IPS-18a (cell line): ENCODE data around the gene UNC93B1.

Experiments
- H3K27ac ChIP-seq: one replicate; pipeline ENCODE4 v1.5.1; 2013; ENCODE audit warnings: low read length
- H3K27me3 ChIP-seq: one replicate; pipeline ENCODE4 v1.6.1; 2013; ENCODE audit warnings: mild to moderate bottlenecking, low read length; ENCODE audit not compliant: control insufficient read depth, insufficient read depth
- H3K36me3 ChIP-seq: one replicate; pipeline ENCODE4 v1.6.1; 2013; ENCODE audit warnings: low read depth, low read length; ENCODE audit not compliant: control insufficient read depth
- H3K4me1 ChIP-seq: one replicate; pipeline ENCODE4 v1.6.1; 2013; ENCODE audit warnings: low read depth, low read length; ENCODE audit not compliant: control insufficient read depth
- H3K4me3 ChIP-seq: one replicate; pipeline ENCODE4 v1.5.1; 2013; ENCODE audit warnings: low read length
- H3K9ac ChIP-seq: one replicate; pipeline ENCODE4 v1.6.1; 2013; ENCODE audit warnings: mild to moderate bottlenecking, low read length, moderate library complexity
- H3K9me3 ChIP-seq: one replicate; pipeline ENCODE4 v1.6.1; 2013; ENCODE audit warnings: low read depth, low read length; ENCODE audit not compliant: control insufficient read depth

The UNC93B1 gene

DNA sequence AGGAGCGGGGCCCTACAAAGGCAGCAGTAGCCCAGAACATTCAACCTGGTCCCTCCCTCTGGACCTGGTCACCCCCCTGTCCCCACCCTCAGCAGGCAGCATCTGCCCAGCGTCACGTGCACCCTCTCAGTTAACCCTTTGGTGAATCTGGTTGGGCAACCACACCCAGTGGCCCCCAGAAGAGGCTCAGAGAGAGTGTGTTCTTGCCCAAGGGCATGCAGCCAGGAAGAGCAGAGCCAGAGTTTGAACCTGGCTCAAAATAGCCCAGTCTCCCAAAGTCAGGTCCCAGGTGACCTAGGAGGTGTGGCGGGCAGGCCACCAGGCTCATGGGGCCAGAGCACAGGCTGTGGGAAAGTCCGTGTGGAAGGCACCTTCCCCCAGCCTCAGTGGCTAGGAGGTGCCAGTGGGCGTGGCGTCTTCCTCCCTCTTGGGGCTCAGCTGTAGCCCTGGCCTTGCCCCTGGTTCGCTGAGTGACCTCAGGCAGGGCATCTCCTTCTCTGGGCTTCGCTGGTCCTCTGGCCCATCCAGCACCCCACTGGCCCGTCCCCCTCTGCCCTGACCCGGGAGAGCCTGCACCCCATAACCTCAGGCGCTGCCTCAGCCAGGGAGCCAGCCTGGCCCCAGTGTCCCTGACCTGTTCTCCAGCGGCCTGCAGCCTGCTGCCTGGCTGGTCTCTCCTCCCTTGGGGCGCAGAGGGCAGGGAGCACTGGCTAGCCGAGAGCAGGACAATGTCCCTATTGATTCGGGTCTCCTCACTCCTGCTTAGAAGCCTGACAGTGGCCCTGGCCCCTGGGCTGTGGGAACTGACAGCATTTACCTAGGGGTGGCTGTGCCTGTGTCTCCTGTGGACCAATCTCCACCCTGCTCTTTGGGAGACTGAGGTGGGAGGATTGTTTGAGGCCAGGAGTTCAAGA, 13.3 kb upstream of the UNC93B1 start:
- no peaks in the 10 kb centered on the region for H3K9me3 ChIP-seq
- H3K4me1 ChIP-seq = no peaks in the 10 kb centered on the region
- H3K36me3 ChIP-seq = no peaks in the 10 kb centered on the region
- no peak overlapping the region for H3K4me3 ChIP-seq
- H3K9ac ChIP-seq = no peak overlapping the region
- no peak overlapping the region for H3K27ac ChIP-seq
- H3K27me3 ChIP-seq = no peaks in the 10 kb centered on the region

DNA sequence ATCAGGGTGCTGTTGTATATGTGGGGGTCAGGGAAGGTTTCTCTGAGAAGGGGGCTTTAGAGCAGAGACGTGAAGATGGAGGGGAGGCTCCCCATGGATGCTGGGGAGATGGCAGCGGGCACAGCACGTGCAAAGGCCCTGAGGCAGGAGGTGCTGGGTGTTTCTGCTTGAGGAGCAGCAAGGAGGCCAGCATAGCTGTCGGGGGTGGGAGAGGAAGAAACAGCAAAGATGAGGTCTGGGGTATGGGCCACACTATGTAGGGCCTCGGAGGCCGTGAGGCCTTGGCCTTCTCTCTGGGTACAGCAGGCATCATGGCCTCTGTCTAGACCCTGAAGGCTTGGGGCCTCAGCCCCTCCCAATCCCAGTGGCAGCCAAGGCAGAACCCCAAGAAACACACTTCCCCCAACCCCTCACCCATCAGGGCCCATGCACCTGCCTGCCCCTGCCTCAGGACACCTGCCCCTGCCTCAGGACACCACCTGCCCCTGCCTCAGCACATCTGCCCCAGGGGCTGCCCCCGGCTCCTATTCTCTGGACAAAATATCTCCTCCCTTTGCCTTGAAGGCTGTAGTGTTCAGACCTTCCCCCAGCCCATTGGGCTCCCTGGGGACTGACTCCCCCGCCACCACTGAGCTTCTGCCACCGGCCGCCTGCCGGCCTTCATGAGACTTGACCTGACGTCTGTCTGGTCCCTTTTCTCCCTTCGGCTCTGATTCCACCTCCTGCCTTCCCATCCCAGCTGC, 12.4 kb upstream of the UNC93B1 start:
- Histone ChIP-seq H3K9me3 (no peaks in the 10 kb centered on the region), H3K4me3 (no peak overlapping the region), H3K9ac (no peak overlapping the region), H3K36me3 (no peaks in the 10 kb centered on the region), H3K27me3 (no peaks in the 10 kb centered on the region), H3K4me1 (no peaks in the 10 kb centered on the region), H3K27ac (no peak overlapping the region)

DNA sequence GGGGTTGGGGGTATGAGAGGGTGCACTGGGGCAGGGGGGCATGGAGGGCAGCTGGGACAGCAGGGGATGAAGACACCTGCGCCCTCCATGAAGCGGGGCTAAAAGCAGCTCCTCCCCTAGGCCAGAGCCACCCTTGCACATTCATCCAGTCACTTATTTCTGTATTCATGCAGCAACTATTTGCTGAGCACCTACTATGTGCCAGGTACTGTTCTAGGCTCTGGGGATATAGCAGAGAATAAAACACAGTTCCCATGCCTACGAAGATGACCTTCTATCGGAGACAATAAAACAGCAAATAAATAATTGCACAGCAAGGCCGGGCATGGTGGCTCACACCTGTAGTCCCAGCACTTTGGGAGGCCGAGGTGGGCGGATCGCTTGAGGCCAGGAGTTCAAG, 11.6 kb upstream of the UNC93B1 start:
- Histone ChIP-seq H3K4me1 (peaks cover 6% of the 10 kb centered on the region), H3K27ac (no peak overlapping the region), H3K9ac (no peak overlapping the region)

DNA sequence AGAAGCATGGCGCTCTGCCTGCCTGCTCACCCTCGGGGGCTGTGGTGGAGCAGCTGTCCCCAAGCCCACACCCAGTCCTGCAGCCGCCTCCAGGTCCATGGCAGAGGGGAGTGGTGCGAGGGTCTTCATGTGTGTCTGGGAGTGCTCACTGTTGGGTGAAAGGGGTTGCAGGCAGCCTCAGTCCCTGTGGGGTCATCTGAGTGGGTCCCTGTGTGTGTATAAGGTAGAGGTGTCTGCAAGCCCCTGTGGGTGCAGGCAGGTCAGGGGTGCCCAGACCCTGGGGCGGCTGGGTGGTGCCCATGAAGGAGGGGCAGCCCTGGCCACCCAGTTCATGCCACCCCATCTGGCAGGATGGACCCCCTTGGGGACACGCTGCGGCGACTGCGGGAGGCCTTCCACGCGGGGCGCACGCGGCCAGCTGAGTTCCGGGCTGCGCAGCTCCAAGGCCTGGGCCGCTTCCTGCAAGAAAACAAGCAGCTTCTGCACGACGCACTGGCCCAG, 11.1 kb upstream of the UNC93B1 start:
- Histone ChIP-seq H3K4me3 (no peak overlapping the region), H3K27me3 (no peaks in the 10 kb centered on the region), H3K9me3 (no peaks in the 10 kb centered on the region), H3K27ac (no peak overlapping the region), H3K36me3 (no peaks in the 10 kb centered on the region), H3K9ac (no peak overlapping the region), H3K4me1 (peaks cover 10% of the 10 kb centered on the region)

More for the DNA sequence above, 11.6 kb upstream of the UNC93B1 start:
- Histone ChIP-seq H3K9me3 (no peaks in the 10 kb centered on the region), H3K27me3 (no peaks in the 10 kb centered on the region), H3K4me3 (no peak overlapping the region), H3K36me3 (no peaks in the 10 kb centered on the region)

DNA sequence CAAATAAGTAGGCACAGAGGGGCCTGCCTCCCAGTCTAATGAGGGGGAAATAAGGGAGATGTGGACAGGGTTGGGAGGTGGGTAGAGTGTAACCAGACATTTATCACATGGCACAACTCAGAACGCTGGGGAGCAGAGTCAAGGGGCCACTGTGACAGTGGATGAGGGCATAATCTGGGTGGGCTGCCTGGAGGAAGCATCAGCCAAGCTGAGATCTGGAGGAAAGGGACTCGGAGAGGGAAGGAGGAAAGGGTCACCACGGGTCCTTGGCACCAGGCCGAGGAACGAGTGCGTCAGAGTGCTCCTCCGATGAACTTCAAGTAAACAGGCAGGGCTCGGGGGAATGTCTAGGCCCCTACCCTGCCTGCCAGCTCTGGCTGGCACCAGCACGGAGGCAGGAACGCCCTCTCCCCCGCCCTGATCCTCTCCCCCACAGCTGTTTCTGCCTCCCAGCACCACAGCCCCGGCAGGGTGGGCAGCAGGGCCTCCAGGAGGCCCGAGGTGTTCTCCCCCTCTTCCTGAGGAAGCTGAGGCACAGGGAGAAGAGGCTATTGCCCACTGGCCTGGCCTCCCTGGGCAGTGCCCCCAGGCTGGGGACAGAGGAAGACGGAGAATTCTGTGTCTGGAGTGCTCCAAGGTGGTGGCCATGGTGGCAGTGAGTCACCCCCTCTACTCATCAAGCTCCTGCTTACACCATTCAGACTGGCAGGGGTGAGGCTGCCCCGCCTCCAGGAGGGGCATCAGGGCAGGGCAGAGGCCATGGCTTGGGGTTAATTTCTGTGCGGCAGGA, 10.5 kb upstream of the UNC93B1 start:
- peaks cover 11% of the 10 kb centered on the region for H3K4me1 ChIP-seq

DNA sequence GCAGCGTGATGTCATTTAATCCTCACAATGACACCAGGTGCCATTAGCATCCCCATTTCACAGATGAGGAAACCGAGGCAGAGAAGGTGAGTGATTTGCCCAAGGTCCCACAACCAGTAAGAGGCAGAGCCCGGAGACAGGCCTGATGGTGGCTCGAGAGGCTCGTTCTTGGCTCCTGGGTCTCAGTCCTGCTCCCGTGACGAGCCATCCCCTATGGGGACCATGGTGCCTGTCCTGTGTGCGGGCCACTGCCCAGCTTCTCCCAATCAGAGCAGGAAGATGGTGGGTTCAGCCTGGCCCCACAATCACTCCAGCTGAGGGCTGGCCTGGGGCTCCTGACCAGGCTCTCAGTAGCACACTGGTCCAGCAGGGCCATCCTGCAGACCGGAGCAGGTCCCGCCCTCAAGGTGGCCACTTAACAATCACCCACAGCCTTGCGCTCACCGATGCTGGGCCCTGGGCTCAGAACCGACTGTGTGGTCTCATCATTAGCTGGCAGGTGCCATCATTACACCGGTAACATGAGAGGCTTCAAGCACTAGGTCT, 9.8 kb upstream of the UNC93B1 start:
- H3K27me3 ChIP-seq = no peaks in the 10 kb centered on the region
- no peak overlapping the region for H3K4me3 ChIP-seq
- H3K36me3 ChIP-seq = no peaks in the 10 kb centered on the region
- H3K9ac ChIP-seq = no peak overlapping the region
- peaks cover 11% of the 10 kb centered on the region for H3K4me1 ChIP-seq
- H3K27ac ChIP-seq = no peak overlapping the region
- H3K9me3 ChIP-seq = no peaks in the 10 kb centered on the region

More for the DNA sequence above, 10.5 kb upstream of the UNC93B1 start:
- Histone ChIP-seq H3K9me3 (no peaks in the 10 kb centered on the region), H3K27me3 (no peaks in the 10 kb centered on the region), H3K9ac (no peak overlapping the region), H3K36me3 (no peaks in the 10 kb centered on the region), H3K4me3 (no peak overlapping the region), H3K27ac (no peak overlapping the region)

DNA sequence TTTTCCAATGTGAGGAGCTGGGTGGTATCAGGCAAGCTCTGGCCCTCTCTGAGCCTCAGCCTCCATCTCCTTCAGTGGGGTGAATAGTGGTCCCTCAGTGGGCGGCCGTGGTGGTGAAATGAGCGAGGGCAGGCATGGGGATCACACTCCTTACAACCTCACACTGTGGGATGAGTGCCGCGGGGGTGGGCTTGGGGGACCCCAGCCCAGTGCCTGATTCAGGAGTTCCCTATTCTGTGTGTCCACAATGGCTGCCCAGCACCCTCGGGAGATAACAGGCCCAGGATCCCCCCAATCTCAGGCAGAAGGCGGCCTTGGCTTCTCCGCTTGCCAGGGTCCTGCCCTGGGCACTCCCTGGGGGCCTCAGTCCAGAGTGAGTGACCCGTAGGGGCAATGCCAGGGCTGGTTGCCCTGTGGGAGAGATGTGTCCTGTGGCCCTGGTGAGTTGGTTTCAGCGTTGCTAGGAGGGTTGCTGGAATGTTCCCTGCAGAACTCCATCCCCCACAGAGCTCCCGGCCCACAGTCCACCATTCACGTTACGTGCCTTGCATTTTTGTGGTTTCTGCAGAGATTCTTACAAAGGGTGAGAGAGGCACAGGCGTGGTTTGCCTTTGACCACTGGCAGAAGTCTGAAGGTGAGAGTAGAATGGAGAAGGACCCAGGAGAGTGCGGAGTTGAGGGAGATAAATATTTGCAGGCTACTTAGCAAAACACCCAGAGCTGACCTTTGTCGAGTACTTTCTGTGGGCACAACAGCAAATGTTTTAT, 9.1 kb upstream of the UNC93B1 start:
- Histone ChIP-seq H3K4me3 (no peak overlapping the region), H3K9me3 (no peaks in the 10 kb centered on the region), H3K36me3 (no peaks in the 10 kb centered on the region), H3K4me1 (peaks cover 11% of the 10 kb centered on the region), H3K27me3 (no peaks in the 10 kb centered on the region), H3K9ac (no peak overlapping the region), H3K27ac (no peak overlapping the region)

DNA sequence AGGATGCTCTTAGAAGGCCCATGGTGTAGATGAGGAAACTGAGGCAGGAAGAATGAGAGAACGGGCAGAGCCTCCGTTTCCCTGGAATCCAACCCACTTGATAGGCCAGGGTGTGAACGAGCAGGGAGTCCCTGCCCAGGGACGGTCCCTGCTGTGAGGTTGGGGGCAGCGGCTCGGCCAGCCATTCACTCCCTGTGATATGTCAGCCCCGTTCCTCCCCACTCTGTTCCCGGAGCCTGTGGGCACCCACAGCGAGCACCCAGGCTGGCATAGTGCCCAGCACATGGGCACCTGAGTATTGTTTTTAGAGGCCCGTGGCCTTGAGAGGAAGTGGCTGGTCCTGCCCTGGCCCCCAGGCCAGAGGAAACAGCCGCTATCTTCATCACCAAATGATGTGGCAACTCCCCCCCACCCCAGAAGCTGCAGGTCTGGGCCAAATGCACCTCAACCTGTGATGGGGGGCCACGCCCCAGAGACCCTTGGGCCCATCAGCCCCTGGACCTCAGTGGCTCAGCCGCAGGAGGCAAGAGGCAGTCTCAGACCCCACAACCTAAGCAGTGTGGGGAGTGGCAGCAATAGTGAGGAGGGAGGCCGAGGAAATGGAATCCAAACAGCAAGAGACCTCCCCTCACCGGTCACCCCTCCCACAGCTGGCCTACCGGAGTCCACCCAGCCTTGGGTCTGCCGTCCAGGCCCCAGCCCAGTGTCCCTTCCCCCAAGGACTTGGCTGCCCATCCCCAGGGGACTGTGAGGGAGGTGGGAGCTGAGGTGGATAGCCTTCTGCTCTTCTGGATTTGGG, 8.3 kb upstream of the UNC93B1 start:
- peaks cover 11% of the 10 kb centered on the region for H3K4me1 ChIP-seq
- H3K36me3 ChIP-seq = no peaks in the 10 kb centered on the region
- H3K4me3 ChIP-seq = no peak overlapping the region
- H3K9me3 ChIP-seq = no peaks in the 10 kb centered on the region
- H3K9ac ChIP-seq = no peak overlapping the region
- H3K27ac ChIP-seq = no peak overlapping the region
- no peaks in the 10 kb centered on the region for H3K27me3 ChIP-seq

DNA sequence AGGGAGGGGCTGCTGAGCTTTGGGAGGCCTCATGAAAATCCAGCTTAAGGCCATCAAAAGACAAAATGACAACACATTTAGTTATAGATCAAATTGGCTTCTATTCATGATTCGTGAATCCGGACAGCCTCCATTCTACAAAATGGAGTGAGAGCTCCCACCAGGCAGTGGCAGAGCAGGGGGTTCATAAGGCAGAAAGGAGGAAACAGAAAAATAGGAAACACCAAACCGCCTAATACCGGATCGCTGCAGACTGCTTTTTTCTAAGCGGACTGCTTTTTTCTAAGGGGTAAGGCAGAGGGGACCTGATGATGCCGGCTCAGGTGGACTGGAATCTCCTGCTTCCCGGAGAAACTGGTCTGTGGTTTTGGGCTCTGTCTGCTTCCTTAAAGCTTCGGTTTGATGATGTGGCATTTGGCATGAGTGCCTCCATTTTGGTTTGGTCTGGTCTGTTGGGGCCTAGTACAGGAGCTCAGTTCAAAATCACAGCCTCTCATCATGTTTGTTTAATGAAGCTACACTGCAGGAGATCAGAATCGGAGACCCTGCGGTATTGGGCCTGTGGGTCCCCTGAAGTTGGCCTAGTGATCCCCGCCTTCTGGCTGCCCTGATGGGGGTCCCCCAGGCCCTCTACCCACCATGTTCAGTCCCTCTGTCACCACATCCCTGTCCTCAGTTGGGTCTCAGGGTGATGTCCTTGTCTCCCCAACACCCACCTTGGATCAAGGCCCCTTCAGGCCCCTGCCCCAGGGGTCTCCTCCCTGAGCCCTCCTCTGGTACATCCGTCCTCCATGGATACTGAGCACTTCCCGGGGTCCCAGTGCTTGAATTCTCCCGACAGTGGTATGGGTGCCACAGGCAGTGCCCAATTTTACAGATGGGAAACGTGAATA, 7.4 kb upstream of the UNC93B1 start:
- no peak overlapping the region for H3K9ac ChIP-seq
- peaks cover 11% of the 10 kb centered on the region for H3K4me1 ChIP-seq
- H3K9me3 ChIP-seq = no peaks in the 10 kb centered on the region
- no peak overlapping the region for H3K4me3 ChIP-seq
- no peak overlapping the region for H3K27ac ChIP-seq
- no peaks in the 10 kb centered on the region for H3K27me3 ChIP-seq
- H3K36me3 ChIP-seq = no peaks in the 10 kb centered on the region
